Measurements from ENCODE around the gene MYO5C. TPM values are rescaled to one million over a fixed set of nuclear protein-coding genes. Genes with fewer than 3 reads are reported as not detected.
"Not testable (repeated sequence)": the region's sequence is repeated elsewhere in the genome, so short reads cannot be mapped to it uniquely, and the experiment has no call there.

MYO5C gene
- total RNA-seq, 1 experiment from 2014 or later: 1.3 TPM

- DNase-seq (ENCODE audit: low read depth): peak; percentile 78
Measured at GRCh38 chr15:52246686-52247431, 48.7 kb downstream of the MYO5C start.

- no peak for DNase-seq (ENCODE audit: low read depth)
Measured at GRCh38 chr15:52243697-52244555, 51.7 kb downstream of the MYO5C start.

- no peak for DNase-seq (ENCODE audit: low read depth)
Measured at GRCh38 chr15:52243286-52243685, 52.3 kb downstream of the MYO5C start.

- no peak for DNase-seq (ENCODE audit: low read depth)
Measured at GRCh38 chr15:52241489-52241888, 54.1 kb downstream of the MYO5C start.

GRCh38 chr15:52240166-52240565 lies 55.4 kb downstream of the MYO5C start:
- DNase-seq (ENCODE audit: low read depth): no peak

- not testable (repeated sequence) for DNase-seq (ENCODE audit: low read depth)
Measured at GRCh38 chr15:52238989-52239525, 56.5 kb downstream of the MYO5C start.

- no peak for DNase-seq (ENCODE audit: low read depth)
Measured at GRCh38 chr15:52238149-52238548, 57.5 kb downstream of the MYO5C start.

GRCh38 chr15:52236013-52236412 lies 59.6 kb downstream of the MYO5C start:
- peak; percentile 51 for DNase-seq (ENCODE audit: low read depth)

- DNase-seq (ENCODE audit: low read depth): no peak
Measured at GRCh38 chr15:52234596-52235541, 60.7 kb downstream of the MYO5C start.

- peak; percentile 78 for DNase-seq (ENCODE audit: low read depth)
Measured at GRCh38 chr15:52233405-52233804, 62.2 kb downstream of the MYO5C start.

- no peak for DNase-seq (ENCODE audit: low read depth)
Measured at GRCh38 chr15:52232327-52232726, 63.3 kb downstream of the MYO5C start.

- no peak for DNase-seq (ENCODE audit: low read depth)
Measured at GRCh38 chr15:52230073-52230472, 65.5 kb downstream of the MYO5C start.

GRCh38 chr15:52228921-52229320 lies 66.7 kb downstream of the MYO5C start:
- no peak for DNase-seq (ENCODE audit: low read depth)

GRCh38 chr15:52227456-52227855 lies 68.1 kb downstream of the MYO5C start:
- peak; percentile 83 for DNase-seq (ENCODE audit: low read depth)

- no peak for DNase-seq (ENCODE audit: low read depth)
Measured at GRCh38 chr15:52225230-52225629, 70.4 kb downstream of the MYO5C start.

GRCh38 chr15:52224211-52224610 lies 71.4 kb downstream of the MYO5C start:
- DNase-seq (ENCODE audit: low read depth): no peak

GRCh38 chr15:52221730-52222129 lies 73.9 kb downstream of the MYO5C start:
- no peak for DNase-seq (ENCODE audit: low read depth)

GRCh38 chr15:52220937-52221660 lies 74.5 kb downstream of the MYO5C start:
- no peak for DNase-seq (ENCODE audit: low read depth)

GRCh38 chr15:52220251-52220650 lies 75.4 kb downstream of the MYO5C start:
- DNase-seq (ENCODE audit: low read depth): no peak

GRCh38 chr15:52218816-52219215 lies 76.8 kb downstream of the MYO5C start:
- DNase-seq (ENCODE audit: low read depth): no peak

- no peak for DNase-seq (ENCODE audit: low read depth)
Measured at GRCh38 chr15:52218371-52218770, 77.2 kb downstream of the MYO5C start.
